Measurements from ENCODE around the gene ANKRD23.

The ANKRD23 gene

GRCh38 chr2:96792772-96793749, 50.8 kb downstream of the ANKRD23 start:
- DNase-seq = no peak

GRCh38 chr2:96789245-96789617, 54.6 kb downstream of the ANKRD23 start:
- no peak for DNase-seq

- DNase-seq = no peak
Measured at GRCh38 chr2:96788442-96789244, 55.2 kb downstream of the ANKRD23 start.
